ENCODE data around the gene SLC22A7. TPM values are rescaled to one million over a fixed set of nuclear protein-coding genes. Genes with fewer than 3 reads are reported as not detected.

SLC22A7 gene
- total RNA-seq, 2 experiments from 2014 or later, result not detected

GRCh38 chr6:43311666-43312065 lies 13.6 kb downstream of the SLC22A7 start:
- CTCF ChIA-PET, result no interaction called here

GRCh38 chr6:43313813-43314212 lies 15.8 kb downstream of the SLC22A7 start:
- Mint-ChIP-seq H3K4me3 (no peak overlapping the region), H3K9me3 (no peaks in the 10 kb centered on the region), H3K27ac (no peak overlapping the region), H3K4me1 (ENCODE audit: low read depth) (peaks cover 6% of the 10 kb centered on the region), H3K36me3 (ENCODE audit: low read depth) (no peaks in the 10 kb centered on the region), H3K27me3 (peaks cover 3% of the 10 kb centered on the region)
- intact Hi-C loops (cut with micrococcal nuclease), result no loop called here
- DNase-seq (no peak), ATAC-seq (no peak)
- ChIA-PET CTCF (interaction anchor here (1.0 to 1.5 kb wide), 3 partner anchors 11 to 84 kb away, joined by 3 to 4 read pairs (median 3); no protein-coding TSS in a partner anchor), POLR2A (no interaction called here)
- TF ChIP-seq CTCF (IDR thresholded peaks at IDR 0.05), result no peak

More at GRCh38 chr6:43311666-43312065, 13.6 kb downstream of the SLC22A7 start:
- H3K9me3 Mint-ChIP-seq, result no peaks in the 10 kb centered on the region
- intact Hi-C loops (cut with micrococcal nuclease), result no loop called here
- DNase-seq (no peak), ATAC-seq (no peak)
- POLR2A ChIA-PET, result interaction anchor here (2.1 kb wide), 1 partner anchor 82 kb away, joined by 6 read pairs; the partner anchor contains the start of gene DNPH1
- H3K27ac Mint-ChIP-seq, result no peak overlapping the region
- H3K4me1 Mint-ChIP-seq (ENCODE audit: low read depth), result peaks cover 8% of the 10 kb centered on the region
- peaks cover 3% of the 10 kb centered on the region for H3K27me3 Mint-ChIP-seq
- no peak for TF ChIP-seq CTCF (IDR thresholded peaks at IDR 0.05)
- H3K4me3 Mint-ChIP-seq, result no peak overlapping the region
- no peaks in the 10 kb centered on the region for H3K36me3 Mint-ChIP-seq (ENCODE audit: low read depth)

GRCh38 chr6:43318011-43318410 lies 20.0 kb downstream of the SLC22A7 start:
- DNase-seq (no peak), ATAC-seq (no peak)
- intact Hi-C loops (cut with micrococcal nuclease), result no loop called here
- Mint-ChIP-seq H3K36me3 (ENCODE audit: low read depth) (no peaks in the 10 kb centered on the region), H3K27ac (no peak overlapping the region), H3K4me1 (ENCODE audit: low read depth) (no peaks in the 10 kb centered on the region), H3K27me3 (no peaks in the 10 kb centered on the region), H3K9me3 (no peaks in the 10 kb centered on the region), H3K4me3 (no peak overlapping the region)
- no peak for TF ChIP-seq CTCF (IDR thresholded peaks at IDR 0.05)
- POLR2A ChIA-PET, result interaction anchor here (0.6 kb wide), 1 partner anchor 375 kb away, joined by 3 read pairs; no protein-coding TSS in a partner anchor
- CTCF ChIA-PET, result interaction anchor here (0.6 to 1.6 kb wide), 3 partner anchors 10 to 248 kb away, joined by 3 to 9 read pairs (median 3); partner anchors contain the start of gene CRIP3

GRCh38 chr6:43325876-43326275 lies 27.8 kb downstream of the SLC22A7 start:
- DNase-seq (no peak), ATAC-seq (no peak)
- Mint-ChIP-seq H3K27me3 (no peaks in the 10 kb centered on the region), H3K36me3 (ENCODE audit: low read depth) (no peaks in the 10 kb centered on the region), H3K4me3 (no peak overlapping the region), H3K27ac (no peak overlapping the region), H3K4me1 (ENCODE audit: low read depth) (no peaks in the 10 kb centered on the region), H3K9me3 (no peaks in the 10 kb centered on the region)
- POLR2A ChIA-PET, result no interaction called here
- CTCF ChIA-PET, result interaction anchor here (4.3 kb wide), 1 partner anchor 18 kb away, joined by 11 read pairs; the partner anchor contains the start of gene CRIP3
- TF ChIP-seq CTCF (IDR thresholded peaks at IDR 0.05), result no peak
- intact Hi-C loops (cut with micrococcal nuclease), result no loop called here

- Mint-ChIP-seq H3K27ac (no peak overlapping the region), H3K27me3 (no peaks in the 10 kb centered on the region), H3K4me3 (no peak overlapping the region), H3K4me1 (ENCODE audit: low read depth) (peaks cover 11% of the 10 kb centered on the region), H3K36me3 (ENCODE audit: low read depth) (no peaks in the 10 kb centered on the region), H3K9me3 (no peaks in the 10 kb centered on the region)
- ChIA-PET POLR2A (interaction anchor here (0.7 kb wide), 1 partner anchor 11 kb away, joined by 3 read pairs; no protein-coding TSS in a partner anchor), CTCF (interaction anchor here (1.0 to 2.5 kb wide), 2 partner anchors 20 to 177 kb away, joined by 4 to 6 read pairs; partner anchors contain the start of gene CRIP3)
- no peak for ATAC-seq
- DNase-seq, result no peak
- TF ChIP-seq CTCF (IDR thresholded peaks at IDR 0.05), result no peak
- intact Hi-C loops (cut with micrococcal nuclease), result no loop called here
Measured at GRCh38 chr6:43328528-43328927, 30.5 kb downstream of the SLC22A7 start.
